Natural killer cell (primary cell): ENCODE measurements around the gene CDKN2D. TPM values are rescaled to one million over a fixed set of nuclear protein-coding genes. Genes with fewer than 3 reads are reported as not detected.

Source experiments
- ATAC-seq, 3 donors: fragments of 150-1000 bp in 2 of 3; fragments of 200-7000 bp in 1 of 3; cut with Tn5 transposase; 1 replicate in 1 of 3; 2 replicates in 2 of 3; pipeline ENCODE4 v1.10.0; 2021; ENCODE audit warnings: mild to moderate bottlenecking in 2 of 3, moderate library complexity in 2 of 3
- DNase-seq, 2 donors: peaks; one replicate each; pipeline versions ENCODE4 v3.0.0 to v3.0.0-alpha.2; 2013 to 2021; ENCODE audit warnings: mixed read lengths in 1 of 2
- H3K27ac ChIP-seq: one replicate; pipeline ENCODE4 v1.5.1; 2013; ENCODE audit warnings: mild to moderate bottlenecking, low read length
- H3K27me3 ChIP-seq: one replicate; pipeline ENCODE4 v1.6.1; 2013; ENCODE audit warnings: low read length; ENCODE audit not compliant: control insufficient read depth, insufficient read depth
- H3K36me3 ChIP-seq: one replicate; pipeline ENCODE4 v1.6.1; 2013; ENCODE audit warnings: low read length; ENCODE audit not compliant: control insufficient read depth, insufficient read depth
- H3K4me1 ChIP-seq: one replicate; pipeline ENCODE4 v1.6.1; 2013; ENCODE audit warnings: low read length; ENCODE audit not compliant: control insufficient read depth, insufficient read depth
- H3K4me3 ChIP-seq: one replicate; pipeline ENCODE4 v1.5.1; 2013; ENCODE audit warnings: low read length
- H3K9me3 ChIP-seq: one replicate; pipeline ENCODE4 v1.6.1; 2013; ENCODE audit warnings: low read length; ENCODE audit not compliant: control insufficient read depth, insufficient read depth
- H3K27ac Mint-ChIP-seq, 2 donors: one replicate each; pipeline ENCODE4 v1.8.0; 2022; ENCODE audit warnings: mild to moderate bottlenecking in 2 of 2, mixed read lengths in 2 of 2, moderate library complexity in 1 of 2
- H3K27me3 Mint-ChIP-seq, 2 donors: one replicate each; pipeline ENCODE4 v1.8.0; 2022; ENCODE audit warnings: low read depth in 2 of 2, mixed read lengths in 2 of 2
- H3K36me3 Mint-ChIP-seq: one replicate; pipeline ENCODE4 v1.8.0; 2022; ENCODE audit warnings: mixed read lengths
- H3K4me1 Mint-ChIP-seq, 2 donors: one replicate each; pipeline ENCODE4 v1.8.0; 2022; ENCODE audit warnings: mixed read lengths in 2 of 2
- H3K4me3 Mint-ChIP-seq: one replicate; pipeline ENCODE4 v1.8.0; 2022; ENCODE audit warnings: mild to moderate bottlenecking, moderate library complexity, mixed read lengths
- H3K9me3 Mint-ChIP-seq, 2 donors: one replicate each; pipeline ENCODE4 v1.8.0; 2022; ENCODE audit warnings: mixed read lengths in 2 of 2
- WGBS: methylation state at CpG from one replicate; pipeline ENCODE4 v1.1.7; 2013; ENCODE audit warnings: missing lambda C conversion rate; ENCODE audit not compliant: insufficient coverage; 5-methylcytosine and 5-hydroxymethylcytosine counted together
- intact Hi-C: fragments of 100-400 bp; cut with micrococcal nuclease; formaldehyde crosslinking; loops from one replicate; pipeline ENCODE4 v1.14.2; 2022
- total RNA-seq, 4 donors: library from RNA; stranded (reverse); fragments of 120-200 nt in 1 of 4; gene quantifications; one replicate each; pipeline versions ENCODE4 v1.2.3 to v1.2.4, GENCODE V29; 2013 to 2022
- TF ChIP-seq, protein P1 (sequence below): fragments of 200-600 bp; IDR thresholded peaks from one replicate; pipeline ENCODE4 v1.8.0; 2022; ENCODE audit warnings: antibody characterized with exemption

Gene CDKN2D
- total RNA-seq, 3 donors from 2014 or later (not counting 1 experiment from before 2014, with no cell fraction given), result 82.7 to 102 (median 101) TPM

GRCh38 chr19:10538204-10538983, 30.4 kb downstream of the CDKN2D start:
- peaks cover 6 to 25% of the 10 kb centered on the region in 2 donors for H3K4me1 Mint-ChIP-seq
- intact Hi-C loops, result no loop called here
- ATAC-seq, result peak in 1 of 3 donors; percentile 34
- TF ChIP-seq, protein P1, sequence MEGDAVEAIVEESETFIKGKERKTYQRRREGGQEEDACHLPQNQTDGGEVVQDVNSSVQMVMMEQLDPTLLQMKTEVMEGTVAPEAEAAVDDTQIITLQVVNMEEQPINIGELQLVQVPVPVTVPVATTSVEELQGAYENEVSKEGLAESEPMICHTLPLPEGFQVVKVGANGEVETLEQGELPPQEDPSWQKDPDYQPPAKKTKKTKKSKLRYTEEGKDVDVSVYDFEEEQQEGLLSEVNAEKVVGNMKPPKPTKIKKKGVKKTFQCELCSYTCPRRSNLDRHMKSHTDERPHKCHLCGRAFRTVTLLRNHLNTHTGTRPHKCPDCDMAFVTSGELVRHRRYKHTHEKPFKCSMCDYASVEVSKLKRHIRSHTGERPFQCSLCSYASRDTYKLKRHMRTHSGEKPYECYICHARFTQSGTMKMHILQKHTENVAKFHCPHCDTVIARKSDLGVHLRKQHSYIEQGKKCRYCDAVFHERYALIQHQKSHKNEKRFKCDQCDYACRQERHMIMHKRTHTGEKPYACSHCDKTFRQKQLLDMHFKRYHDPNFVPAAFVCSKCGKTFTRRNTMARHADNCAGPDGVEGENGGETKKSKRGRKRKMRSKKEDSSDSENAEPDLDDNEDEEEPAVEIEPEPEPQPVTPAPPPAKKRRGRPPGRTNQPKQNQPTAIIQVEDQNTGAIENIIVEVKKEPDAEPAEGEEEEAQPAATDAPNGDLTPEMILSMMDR, result no peak
- Histone ChIP-seq H3K36me3 (no peaks in the 10 kb centered on the region), H3K9me3 (no peaks in the 10 kb centered on the region), H3K27me3 (no peaks in the 10 kb centered on the region), H3K4me1 (peaks cover 18% of the 10 kb centered on the region), H3K4me3 (no peak overlapping the region), H3K27ac (no peak overlapping the region)
- peak overlapping the region; percentile 64 to 81 for H3K27ac Mint-ChIP-seq
- WGBS, result 51% methylated on average over 20 of the region's 20 CpGs
- no peaks in the 10 kb centered on the region for H3K36me3 Mint-ChIP-seq
- no peak for DNase-seq
- no peaks in the 10 kb centered on the region for H3K9me3 Mint-ChIP-seq
- H3K27me3 Mint-ChIP-seq, result no peaks in the 10 kb centered on the region
- peak overlapping the region; percentile 70 for H3K4me3 Mint-ChIP-seq

GRCh38 chr19:10537668-10538067, 31.1 kb downstream of the CDKN2D start:
- WGBS, result 94% methylated on average over 10 of the region's 11 CpGs
- H3K9me3 ChIP-seq, result no peaks in the 10 kb centered on the region

GRCh38 chr19:10535613-10536012, 33.2 kb downstream of the CDKN2D start:
- 86% methylated on average over 6 of the region's 6 CpGs for WGBS
- H3K27ac Mint-ChIP-seq, result no peak overlapping the region
- Histone ChIP-seq H3K27ac (no peak overlapping the region), H3K4me1 (peaks cover 6% of the 10 kb centered on the region), H3K9me3 (no peaks in the 10 kb centered on the region), H3K4me3 (no peak overlapping the region), H3K36me3 (no peaks in the 10 kb centered on the region), H3K27me3 (no peaks in the 10 kb centered on the region)
- DNase-seq, result no peak
- intact Hi-C loops, result no loop called here
- ATAC-seq, result no peak
- H3K4me3 Mint-ChIP-seq, result no peak overlapping the region
- H3K36me3 Mint-ChIP-seq, result no peaks in the 10 kb centered on the region
- TF ChIP-seq, protein P1, result no peak
- no peaks in the 10 kb centered on the region for H3K27me3 Mint-ChIP-seq
- no peaks in the 10 kb centered on the region for H3K9me3 Mint-ChIP-seq
- H3K4me1 Mint-ChIP-seq, result peaks cover 6 to 18% of the 10 kb centered on the region in 2 donors

More at GRCh38 chr19:10537668-10538067, 31.1 kb downstream of the CDKN2D start:
- no peaks in the 10 kb centered on the region for H3K27me3 ChIP-seq
- TF ChIP-seq, protein P1, result no peak
- no peaks in the 10 kb centered on the region for H3K9me3 Mint-ChIP-seq
- H3K36me3 Mint-ChIP-seq, result no peaks in the 10 kb centered on the region
- DNase-seq (no peak), ATAC-seq (no peak)
- intact Hi-C loops, result no loop called here
- no peaks in the 10 kb centered on the region for H3K36me3 ChIP-seq
- no peak overlapping the region for H3K4me3 Mint-ChIP-seq
- H3K4me1 Mint-ChIP-seq, result peaks cover 6 to 25% of the 10 kb centered on the region in 2 donors
- H3K4me1 ChIP-seq, result peaks cover 12% of the 10 kb centered on the region
- H3K27ac ChIP-seq, result no peak overlapping the region
- H3K4me3 ChIP-seq, result no peak overlapping the region
- H3K27me3 Mint-ChIP-seq, result no peaks in the 10 kb centered on the region
- H3K27ac Mint-ChIP-seq, result no peak overlapping the region
